Measurements from ENCODE around the gene ZP1. TPM values are rescaled to one million over a fixed set of nuclear protein-coding genes. Genes with fewer than 3 reads are reported as not detected.
A peak's percentile ranks its signal among the peaks of the same experiment; 100 is the strongest.

Gene ZP1
- total and polyA plus RNA-seq, 4 donors = not detected

GRCh38 chr11:60891103-60891741 is 23.9 kb downstream of the ZP1 start:
- Histone ChIP-seq H3K27ac (ENCODE audit: low read depth in 1 of 2, low read length in 2 of 2) (no peak overlapping the region), H3K27me3 (ENCODE audit: control insufficient read depth in 4 of 4, insufficient read depth in 4 of 4, low read length in 3 of 4) (no peaks in the 10 kb centered on the region), H3K9me3 (ENCODE audit: control insufficient read depth in 4 of 4, low read length in 3 of 4) (no peaks in the 10 kb centered on the region), H3K36me3 (ENCODE audit: control insufficient read depth in 4 of 4, insufficient read depth in 3 of 4, low read depth in 1 of 4, low read length in 3 of 4) (peaks cover 2 to 53% (median 28%) of the 10 kb centered on the region in 4 donors), H3K4me1 (ENCODE audit: control insufficient read depth in 4 of 4, insufficient read depth in 4 of 4, low read length in 3 of 4) (peaks cover 0 to 7% (median 0%) of the 10 kb centered on the region in 4 donors), H3K4me3 (ENCODE audit: low read depth in 1 of 3, low read length in 3 of 3) (no peak overlapping the region), H3K9ac (ENCODE audit: low read depth in 1 of 2, low read length in 2 of 2) (no peak overlapping the region)
- DNase-seq (ENCODE audit: low spot score) = peak; percentile 71
- TF ChIP-seq ATF3 (IDR thresholded peaks at IDR 0.05) (no peak), TAF1 (conservative IDR thresholded peaks at IDR 0.05) (no peak), HNF4G (IDR thresholded peaks at IDR 0.05) (no peak), YY1 (IDR thresholded peaks at IDR 0.05) (no peak), NR2F2 (IDR thresholded peaks at IDR 0.05) (no peak), RAD21 (IDR thresholded peaks at IDR 0.05) (no peak), HNF4A (conservative IDR thresholded peaks at IDR 0.05) (no peak), ZBTB33 (IDR thresholded peaks at IDR 0.05) (no peak), SP1 (IDR thresholded peaks at IDR 0.05) (no peak), MAX (IDR thresholded peaks at IDR 0.05) (no peak), REST (IDR thresholded peaks at IDR 0.05) (no peak), FOXA1 (IDR thresholded peaks at IDR 0.05) (no peak), GABPA (IDR thresholded peaks at IDR 0.05 in 1 of 2, conservative IDR thresholded peaks at IDR 0.05 in 1 of 2) (no peak), RXRA (IDR thresholded peaks at IDR 0.05) (no peak), EGR1 (IDR thresholded peaks at IDR 0.05; ENCODE audit: low read depth in 2 of 2) (no peak)
- WGBS = 83% methylated on average over 7 of the region's 7 CpGs

GRCh38 chr11:60895687-60896086 is 28.3 kb downstream of the ZP1 start:
- H3K27ac ChIP-seq (ENCODE audit: low read depth in 1 of 2, low read length in 2 of 2) = no peak overlapping the region
- no peak overlapping the region for H3K4me3 ChIP-seq (ENCODE audit: low read depth in 1 of 3, low read length in 3 of 3)
- no peak overlapping the region for H3K9ac ChIP-seq (ENCODE audit: low read depth in 1 of 2, low read length in 2 of 2)
- 91% methylated on average over 5 of the region's 5 CpGs for WGBS
- H3K9me3 ChIP-seq (ENCODE audit: control insufficient read depth in 4 of 4, low read length in 3 of 4) = no peaks in the 10 kb centered on the region
- no peaks in the 10 kb centered on the region for H3K27me3 ChIP-seq (ENCODE audit: control insufficient read depth in 4 of 4, insufficient read depth in 4 of 4, low read length in 3 of 4)
- DNase-seq (ENCODE audit: low spot score) = no peak
- TF ChIP-seq RXRA (IDR thresholded peaks at IDR 0.05) (no peak), GABPA (IDR thresholded peaks at IDR 0.05 in 1 of 2, conservative IDR thresholded peaks at IDR 0.05 in 1 of 2) (no peak), TAF1 (conservative IDR thresholded peaks at IDR 0.05) (no peak), HNF4G (IDR thresholded peaks at IDR 0.05) (no peak), MAX (IDR thresholded peaks at IDR 0.05) (no peak), ZBTB33 (IDR thresholded peaks at IDR 0.05) (no peak), EGR1 (IDR thresholded peaks at IDR 0.05; ENCODE audit: low read depth in 2 of 2) (no peak), CTCF (IDR thresholded peaks at IDR 0.05; ENCODE audit: low read depth, low read length, missing input control) (no peak), SP1 (IDR thresholded peaks at IDR 0.05) (no peak), RAD21 (IDR thresholded peaks at IDR 0.05) (no peak), ATF3 (IDR thresholded peaks at IDR 0.05) (no peak), JUND (IDR thresholded peaks at IDR 0.05) (no peak), HNF4A (conservative IDR thresholded peaks at IDR 0.05) (no peak), FOXA2 (IDR thresholded peaks at IDR 0.05) (no peak), YY1 (IDR thresholded peaks at IDR 0.05) (no peak), FOXA1 (IDR thresholded peaks at IDR 0.05) (no peak)
- H3K4me1 ChIP-seq (ENCODE audit: control insufficient read depth in 4 of 4, insufficient read depth in 4 of 4, low read length in 3 of 4) = peaks cover 0 to 11% (median 5%) of the 10 kb centered on the region in 4 donors
- H3K36me3 ChIP-seq (ENCODE audit: control insufficient read depth in 4 of 4, insufficient read depth in 3 of 4, low read depth in 1 of 4, low read length in 3 of 4) = peaks cover 8 to 81% (median 61%) of the 10 kb centered on the region in 4 donors

All from liver (tissue), 9 donors.